Astrocyte (in vitro differentiated cells and primary cell): ENCODE results near the gene RNF149.

Source experiments
- EZH2 ChIP-seq: IDR thresholded peaks from 2 replicates; pipeline ENCODE4 v1.6.1; 2012; ENCODE audit warnings: mild to moderate bottlenecking, low read length, inconsistent platforms; ENCODE audit not compliant: insufficient read depth
- TF ChIP-seq, protein P1 (sequence below): IDR thresholded peaks from 2 replicates; pipeline ENCODE4 v1.5.1; 2011; ENCODE audit warnings: low read depth, mild to moderate bottlenecking, inconsistent platforms, low read length, moderate library complexity; ENCODE audit not compliant: insufficient read depth

DNA sequence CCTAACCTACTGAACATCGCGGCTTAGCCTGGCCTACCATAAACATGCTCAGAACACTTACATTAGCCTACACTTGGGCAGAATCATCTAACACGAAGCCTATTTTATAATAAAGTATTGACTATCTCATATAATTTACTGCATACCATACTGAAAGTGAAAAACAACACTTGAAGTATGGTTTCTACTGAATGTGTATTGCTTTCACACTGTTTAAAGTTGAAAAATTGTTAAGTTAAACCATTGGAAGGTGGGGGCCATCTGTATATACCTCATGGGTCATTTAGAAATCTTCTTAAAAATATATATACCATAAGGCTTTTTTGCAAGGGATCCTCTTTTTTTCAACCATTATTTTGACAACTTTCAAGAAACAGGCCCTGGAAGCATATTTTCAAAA, 16.5 kb downstream of the RNF149 start:
- TF ChIP-seq, protein P1, sequence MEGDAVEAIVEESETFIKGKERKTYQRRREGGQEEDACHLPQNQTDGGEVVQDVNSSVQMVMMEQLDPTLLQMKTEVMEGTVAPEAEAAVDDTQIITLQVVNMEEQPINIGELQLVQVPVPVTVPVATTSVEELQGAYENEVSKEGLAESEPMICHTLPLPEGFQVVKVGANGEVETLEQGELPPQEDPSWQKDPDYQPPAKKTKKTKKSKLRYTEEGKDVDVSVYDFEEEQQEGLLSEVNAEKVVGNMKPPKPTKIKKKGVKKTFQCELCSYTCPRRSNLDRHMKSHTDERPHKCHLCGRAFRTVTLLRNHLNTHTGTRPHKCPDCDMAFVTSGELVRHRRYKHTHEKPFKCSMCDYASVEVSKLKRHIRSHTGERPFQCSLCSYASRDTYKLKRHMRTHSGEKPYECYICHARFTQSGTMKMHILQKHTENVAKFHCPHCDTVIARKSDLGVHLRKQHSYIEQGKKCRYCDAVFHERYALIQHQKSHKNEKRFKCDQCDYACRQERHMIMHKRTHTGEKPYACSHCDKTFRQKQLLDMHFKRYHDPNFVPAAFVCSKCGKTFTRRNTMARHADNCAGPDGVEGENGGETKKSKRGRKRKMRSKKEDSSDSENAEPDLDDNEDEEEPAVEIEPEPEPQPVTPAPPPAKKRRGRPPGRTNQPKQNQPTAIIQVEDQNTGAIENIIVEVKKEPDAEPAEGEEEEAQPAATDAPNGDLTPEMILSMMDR: no peak
- TF ChIP-seq EZH2: no peak
